Measurements from ENCODE around the gene KCNJ6. TPM values are rescaled to one million over a fixed set of nuclear protein-coding genes. Genes with fewer than 3 reads are reported as not detected.

The KCNJ6 gene
- total and polyA plus RNA-seq, 2 experiments from 2014 or later = not detected

DNA sequence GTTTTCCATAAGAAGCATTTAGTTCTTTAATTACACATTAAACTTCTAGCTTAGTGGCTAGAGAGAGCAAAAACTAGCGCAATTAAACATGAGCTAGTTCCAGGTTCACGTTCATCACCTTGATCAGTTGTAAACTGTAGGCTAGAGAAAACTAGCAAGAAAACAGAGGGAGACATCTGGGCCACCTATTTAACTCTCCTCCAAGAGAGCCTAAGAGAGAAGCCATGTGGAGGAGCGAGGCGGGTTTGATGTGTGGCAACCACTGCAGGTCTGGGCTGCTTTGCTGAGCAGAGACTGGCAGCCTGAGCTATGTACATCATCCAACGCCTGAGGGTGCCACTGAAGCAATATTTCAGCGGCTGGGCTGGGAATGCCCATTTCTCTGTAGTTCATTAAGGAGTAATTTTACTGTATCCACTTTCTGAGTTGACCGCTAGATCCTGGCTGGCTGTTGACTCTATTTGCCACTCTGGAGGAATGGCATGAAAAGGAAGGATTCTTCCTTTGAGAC, 296.7 kb downstream of the KCNJ6 start:
- TF ChIP-seq, protein P1, sequence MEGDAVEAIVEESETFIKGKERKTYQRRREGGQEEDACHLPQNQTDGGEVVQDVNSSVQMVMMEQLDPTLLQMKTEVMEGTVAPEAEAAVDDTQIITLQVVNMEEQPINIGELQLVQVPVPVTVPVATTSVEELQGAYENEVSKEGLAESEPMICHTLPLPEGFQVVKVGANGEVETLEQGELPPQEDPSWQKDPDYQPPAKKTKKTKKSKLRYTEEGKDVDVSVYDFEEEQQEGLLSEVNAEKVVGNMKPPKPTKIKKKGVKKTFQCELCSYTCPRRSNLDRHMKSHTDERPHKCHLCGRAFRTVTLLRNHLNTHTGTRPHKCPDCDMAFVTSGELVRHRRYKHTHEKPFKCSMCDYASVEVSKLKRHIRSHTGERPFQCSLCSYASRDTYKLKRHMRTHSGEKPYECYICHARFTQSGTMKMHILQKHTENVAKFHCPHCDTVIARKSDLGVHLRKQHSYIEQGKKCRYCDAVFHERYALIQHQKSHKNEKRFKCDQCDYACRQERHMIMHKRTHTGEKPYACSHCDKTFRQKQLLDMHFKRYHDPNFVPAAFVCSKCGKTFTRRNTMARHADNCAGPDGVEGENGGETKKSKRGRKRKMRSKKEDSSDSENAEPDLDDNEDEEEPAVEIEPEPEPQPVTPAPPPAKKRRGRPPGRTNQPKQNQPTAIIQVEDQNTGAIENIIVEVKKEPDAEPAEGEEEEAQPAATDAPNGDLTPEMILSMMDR (IDR thresholded peaks at IDR 0.05; ENCODE audit: low read depth, low read length) = no peak
- H3K27ac ChIP-seq = no peak overlapping the region
- H3K4me1 ChIP-seq (ENCODE audit: low read depth) = peaks cover 18% of the 10 kb centered on the region
- no peaks in the 10 kb centered on the region for H3K27me3 ChIP-seq
- H3K36me3 ChIP-seq = no peaks in the 10 kb centered on the region
- no peak for DNase-seq (ENCODE audit: low read depth in 1 of 2, low spot score in 1 of 2)
- H3K9me3 ChIP-seq (ENCODE audit: low read depth) = no peaks in the 10 kb centered on the region
- H3K4me3 ChIP-seq = no peak overlapping the region

DNA sequence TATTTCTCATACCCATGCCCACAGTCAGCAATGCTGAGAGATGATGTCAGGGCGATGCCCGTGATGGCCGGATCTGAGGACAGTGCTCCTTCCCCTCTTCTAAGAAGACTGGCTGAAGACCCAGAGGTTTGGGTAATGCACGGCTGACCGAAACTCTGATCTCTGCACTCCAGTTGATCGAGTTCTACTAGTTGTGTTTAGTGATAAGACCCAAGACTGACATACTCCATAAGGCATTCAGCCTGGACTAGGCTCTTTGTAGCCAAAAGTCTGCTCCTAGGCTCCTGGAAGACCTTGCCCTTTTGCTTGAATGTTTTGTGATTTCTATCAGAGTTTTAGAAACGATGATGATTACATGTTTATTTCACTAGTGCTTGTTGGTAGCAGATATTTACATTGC, 298.2 kb downstream of the KCNJ6 start:
- no peaks in the 10 kb centered on the region for H3K36me3 ChIP-seq
- TF ChIP-seq, protein P1 (IDR thresholded peaks at IDR 0.05; ENCODE audit: low read depth, low read length) = no peak
- no peak for DNase-seq (ENCODE audit: low read depth in 1 of 2, low spot score in 1 of 2)
- H3K27me3 ChIP-seq = no peaks in the 10 kb centered on the region
- H3K4me1 ChIP-seq (ENCODE audit: low read depth) = peaks cover 6% of the 10 kb centered on the region
- H3K4me3 ChIP-seq = no peak overlapping the region
- no peak overlapping the region for H3K27ac ChIP-seq
- H3K9me3 ChIP-seq (ENCODE audit: low read depth) = no peaks in the 10 kb centered on the region

DNA sequence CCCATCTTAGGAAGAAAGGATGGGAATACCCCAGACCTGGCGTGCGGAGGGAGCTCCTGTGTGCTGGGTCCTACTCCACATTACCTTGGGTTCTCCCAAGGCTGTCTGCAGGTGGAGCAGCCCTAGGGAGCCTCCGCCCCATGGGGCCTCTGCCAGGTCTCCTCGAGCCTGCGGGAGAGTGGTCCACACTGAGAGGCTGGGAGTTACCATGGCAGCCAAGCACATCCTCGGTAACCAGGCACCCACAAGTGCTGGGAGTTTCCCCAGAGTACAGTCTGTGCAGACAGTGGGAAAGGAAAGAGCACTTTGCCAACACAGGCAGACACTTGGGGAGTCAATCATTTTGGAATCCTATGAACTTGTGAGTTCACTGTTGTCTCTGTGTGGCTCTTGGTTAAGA, 300.3 kb downstream of the KCNJ6 start:
- no peak for DNase-seq (ENCODE audit: low read depth in 1 of 2, low spot score in 1 of 2)
- Histone ChIP-seq H3K9me3 (ENCODE audit: low read depth) (no peaks in the 10 kb centered on the region), H3K27ac (no peak overlapping the region), H3K27me3 (no peaks in the 10 kb centered on the region), H3K4me3 (no peak overlapping the region), H3K36me3 (no peaks in the 10 kb centered on the region), H3K4me1 (ENCODE audit: low read depth) (no peaks in the 10 kb centered on the region)
- TF ChIP-seq, protein P1 (IDR thresholded peaks at IDR 0.05; ENCODE audit: low read depth, low read length) = no peak

DNA sequence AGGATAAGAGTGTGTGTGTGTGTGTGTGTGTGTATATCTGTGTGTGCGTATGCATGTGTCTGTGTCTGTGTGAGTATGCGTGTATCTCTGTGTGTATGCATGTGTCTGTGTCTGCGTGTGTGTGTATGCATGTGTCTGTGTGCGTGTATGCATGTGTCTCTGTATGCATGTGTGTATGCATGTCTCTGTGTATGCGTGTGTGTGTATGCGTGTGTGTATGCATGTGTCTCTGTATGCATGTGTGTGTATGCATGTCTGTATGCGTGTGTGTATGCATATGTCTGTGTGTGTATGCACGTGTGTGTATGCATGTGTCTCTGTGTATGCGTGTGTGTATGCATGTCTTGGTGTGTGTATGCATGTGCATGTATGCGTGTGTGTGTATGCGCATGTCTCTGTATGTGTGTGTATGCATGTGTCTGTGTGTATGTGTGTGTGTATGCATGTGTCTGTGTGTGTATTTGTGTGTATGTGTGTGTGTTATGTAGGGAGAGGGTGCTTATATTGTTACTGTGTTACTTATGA, 301.8 kb downstream of the KCNJ6 start:
- H3K4me3 ChIP-seq = no peak overlapping the region
- no peak for DNase-seq (ENCODE audit: low read depth in 1 of 2, low spot score in 1 of 2)
- no peaks in the 10 kb centered on the region for H3K4me1 ChIP-seq (ENCODE audit: low read depth)
- TF ChIP-seq, protein P1 (IDR thresholded peaks at IDR 0.05; ENCODE audit: low read depth, low read length) = no peak
- no peak overlapping the region for H3K27ac ChIP-seq
- no peaks in the 10 kb centered on the region for H3K9me3 ChIP-seq (ENCODE audit: low read depth)
- H3K36me3 ChIP-seq = no peaks in the 10 kb centered on the region
- no peaks in the 10 kb centered on the region for H3K27me3 ChIP-seq

DNA sequence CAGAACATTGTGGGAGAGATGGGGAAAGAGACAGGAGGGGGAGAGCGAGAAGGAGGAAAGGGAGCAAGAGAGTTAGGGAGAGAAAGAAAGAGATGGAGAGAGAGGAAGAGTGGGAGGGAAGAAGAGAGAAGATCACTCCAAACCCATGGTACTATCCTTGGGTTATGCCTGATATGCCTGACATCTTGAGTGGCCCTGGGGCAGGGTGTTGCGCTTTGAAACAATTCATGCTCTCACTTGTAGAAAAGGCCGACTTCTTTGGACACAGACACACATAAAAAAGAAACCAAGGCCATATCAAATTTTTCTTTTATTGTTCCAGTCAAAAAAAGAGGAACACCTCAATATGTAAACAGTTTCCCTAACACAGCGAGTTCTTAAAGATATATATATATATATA, 309.2 kb downstream of the KCNJ6 start:
- H3K4me3 ChIP-seq = no peak overlapping the region
- H3K36me3 ChIP-seq = no peaks in the 10 kb centered on the region
- no peaks in the 10 kb centered on the region for H3K4me1 ChIP-seq (ENCODE audit: low read depth)
- no peaks in the 10 kb centered on the region for H3K9me3 ChIP-seq (ENCODE audit: low read depth)
- no peak overlapping the region for H3K27ac ChIP-seq
- TF ChIP-seq, protein P1 (IDR thresholded peaks at IDR 0.05; ENCODE audit: low read depth, low read length) = no peak
- no peaks in the 10 kb centered on the region for H3K27me3 ChIP-seq
- DNase-seq (ENCODE audit: low read depth in 1 of 2, low spot score in 1 of 2) = no peak
